Jurkat, Clone E6-1 (cell line): ENCODE measurements around the gene LCT.
A peak's percentile ranks its signal among the peaks of the same experiment; 100 is the strongest.
"Not testable (repeated sequence)": the region's sequence is repeated elsewhere in the genome, so short reads cannot be mapped to it uniquely, and the experiment has no call there.

ENCODE experiments used
- DNase-seq: peaks from one replicate; pipeline ENCODE4 v3.0.0-alpha.2; 2011; ENCODE audit warnings: low read depth, low spot score
- H3K4me3 ChIP-seq: 2 replicates; pipeline ENCODE4 v1.5.1; 2011; ENCODE audit warnings: mild to moderate bottlenecking, low read length, control low read depth, moderate library complexity

LCT gene

DNA sequence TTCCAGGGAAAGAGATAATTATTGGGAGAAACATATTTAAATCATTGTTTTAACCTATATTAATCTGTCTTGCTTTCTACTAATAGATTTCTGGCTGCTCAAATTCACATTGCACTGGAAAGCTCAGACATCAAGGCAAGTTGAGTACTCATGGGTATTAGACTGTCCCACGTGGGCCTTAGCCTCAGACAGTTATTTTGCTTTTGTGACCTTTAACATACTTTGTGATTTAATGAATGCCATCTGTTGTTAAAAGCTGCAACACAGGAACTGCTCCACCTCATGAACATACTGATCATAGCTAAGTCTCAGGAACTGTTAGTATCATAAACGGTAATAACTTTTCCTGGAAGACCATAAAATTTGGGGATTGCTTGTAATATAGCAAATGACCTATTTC lies 2.7 kb upstream of the LCT start:
- DNase-seq: no peak
- H3K4me3 ChIP-seq: no peak overlapping the region

DNA sequence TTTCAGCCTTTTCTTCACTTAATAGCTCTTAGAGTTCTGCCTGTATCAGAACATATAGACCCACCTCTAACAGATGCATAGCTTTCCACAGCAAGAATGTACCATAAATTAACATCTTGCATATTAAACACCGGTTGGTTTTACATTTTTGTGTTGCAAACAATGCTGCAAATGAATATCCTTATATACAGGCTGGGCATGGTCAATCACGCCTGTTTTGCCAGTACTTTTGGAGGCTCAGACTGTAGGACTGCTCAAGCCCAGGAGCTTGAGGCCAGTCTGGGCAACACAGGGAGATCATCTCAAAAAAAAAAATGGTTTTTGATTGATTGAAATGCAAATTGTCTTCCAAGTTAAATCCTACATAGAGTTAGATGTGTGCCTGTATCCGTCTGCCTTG lies 1.5 kb upstream of the LCT start:
- no peak for DNase-seq
- H3K4me3 ChIP-seq: no peak overlapping the region

DNA sequence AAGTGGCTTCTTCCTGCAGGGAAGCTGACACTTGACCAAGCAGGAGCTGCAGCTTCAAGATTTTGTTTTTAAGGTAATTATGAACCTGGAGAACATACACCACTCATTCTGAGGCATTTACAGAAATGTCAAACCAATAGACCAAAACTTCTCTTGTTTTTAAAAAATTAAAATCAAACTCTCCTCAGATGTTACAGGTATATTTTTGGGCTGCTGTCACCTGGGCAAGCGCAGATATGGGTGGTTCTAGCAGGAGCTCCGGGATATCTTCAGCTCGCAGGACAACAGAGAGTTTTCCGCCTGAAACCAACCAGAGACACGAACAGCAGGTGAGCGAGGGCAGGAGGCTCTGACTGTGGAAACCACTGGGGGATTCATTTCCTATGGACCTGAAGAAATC lies 4.1 kb downstream of the LCT start:
- no peak overlapping the region for H3K4me3 ChIP-seq
- no peak for DNase-seq

DNA sequence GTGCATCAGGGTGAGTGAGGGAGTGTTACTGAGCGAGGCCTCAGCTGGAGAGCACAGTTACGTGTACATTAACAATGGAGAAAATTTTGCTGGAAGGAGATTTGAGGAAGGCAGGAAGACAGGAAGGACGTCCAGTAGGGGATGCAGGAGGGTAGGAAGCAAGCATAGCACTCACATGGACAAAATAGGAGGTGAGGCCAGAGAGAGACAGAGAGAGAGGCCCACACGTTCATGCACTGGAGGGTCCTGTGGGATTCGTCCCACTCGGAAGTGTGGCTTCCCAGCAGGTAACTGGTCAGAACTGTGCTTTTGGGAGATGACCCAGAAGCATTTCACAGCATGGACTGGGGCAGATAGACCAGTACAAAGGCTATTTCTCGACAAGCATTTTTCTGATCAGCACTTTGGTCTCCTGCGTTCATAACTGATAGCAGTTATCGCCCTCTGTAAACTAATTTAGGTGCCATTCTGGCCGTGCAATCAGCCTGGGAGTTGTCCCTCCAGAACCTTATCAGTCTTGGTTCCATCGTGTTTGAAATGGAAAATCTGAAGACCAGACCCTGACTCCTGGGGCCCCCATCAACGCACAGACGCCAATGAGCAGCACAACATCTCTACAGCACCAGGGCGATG lies 5.7 kb downstream of the LCT start:
- DNase-seq: no peak
- H3K4me3 ChIP-seq: no peak overlapping the region

DNA sequence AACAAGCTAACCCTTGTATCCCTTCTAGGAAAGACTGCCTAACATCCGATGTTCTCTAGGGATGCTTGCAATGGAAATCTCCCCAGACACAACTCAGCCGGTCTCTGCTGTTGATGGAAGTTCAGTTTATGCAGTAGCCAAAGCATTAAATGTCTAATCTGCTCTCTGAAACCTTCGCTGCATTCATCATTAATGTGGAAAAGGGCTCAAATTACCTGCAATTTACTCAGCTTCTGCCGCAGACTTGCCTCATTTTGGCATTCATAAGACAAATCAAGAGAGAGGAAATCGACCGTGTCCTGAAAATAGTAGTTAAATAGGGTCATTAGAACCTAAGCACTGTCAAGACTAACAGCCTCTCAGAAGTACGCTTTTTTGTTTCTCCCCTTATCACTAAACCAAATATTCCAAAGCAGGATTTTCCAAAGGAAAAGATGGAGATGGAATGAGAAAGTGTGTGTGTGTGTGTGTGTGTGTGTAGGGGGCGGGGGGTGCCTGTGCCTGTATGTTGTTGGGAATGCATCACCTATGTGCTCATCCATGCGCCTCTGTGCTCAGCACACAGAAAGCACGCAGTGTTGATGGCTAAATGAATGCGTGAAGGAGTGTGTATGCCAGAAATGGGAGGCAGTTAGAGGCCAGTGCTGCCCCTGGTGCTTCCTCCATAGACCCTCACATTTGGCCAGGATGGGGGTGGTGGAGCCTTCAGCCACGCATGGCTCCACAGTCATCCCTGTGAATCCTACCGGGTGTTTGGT lies 7.4 kb downstream of the LCT start:
- H3K4me3 ChIP-seq: no peak overlapping the region
- no peak for DNase-seq

DNA sequence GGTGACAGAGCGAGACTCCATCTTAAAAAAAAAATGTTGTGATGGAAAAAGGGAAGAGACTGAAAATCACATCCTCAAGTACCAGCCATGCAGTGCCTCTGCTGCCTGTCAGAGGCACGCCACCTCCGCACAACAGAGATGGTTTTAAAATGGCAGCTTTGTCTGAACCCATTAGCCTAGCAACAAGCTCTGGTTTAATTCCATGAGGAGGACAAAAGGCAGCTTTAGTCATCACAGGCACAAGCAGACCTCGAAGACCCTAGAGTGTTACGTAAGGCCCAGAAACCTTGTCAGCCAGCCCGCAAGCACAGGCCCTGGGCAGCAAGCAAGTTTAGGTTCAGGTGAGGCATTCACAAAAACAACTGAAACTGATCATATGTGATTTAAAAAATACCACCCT lies 10.4 kb downstream of the LCT start:
- DNase-seq: no peak

DNA sequence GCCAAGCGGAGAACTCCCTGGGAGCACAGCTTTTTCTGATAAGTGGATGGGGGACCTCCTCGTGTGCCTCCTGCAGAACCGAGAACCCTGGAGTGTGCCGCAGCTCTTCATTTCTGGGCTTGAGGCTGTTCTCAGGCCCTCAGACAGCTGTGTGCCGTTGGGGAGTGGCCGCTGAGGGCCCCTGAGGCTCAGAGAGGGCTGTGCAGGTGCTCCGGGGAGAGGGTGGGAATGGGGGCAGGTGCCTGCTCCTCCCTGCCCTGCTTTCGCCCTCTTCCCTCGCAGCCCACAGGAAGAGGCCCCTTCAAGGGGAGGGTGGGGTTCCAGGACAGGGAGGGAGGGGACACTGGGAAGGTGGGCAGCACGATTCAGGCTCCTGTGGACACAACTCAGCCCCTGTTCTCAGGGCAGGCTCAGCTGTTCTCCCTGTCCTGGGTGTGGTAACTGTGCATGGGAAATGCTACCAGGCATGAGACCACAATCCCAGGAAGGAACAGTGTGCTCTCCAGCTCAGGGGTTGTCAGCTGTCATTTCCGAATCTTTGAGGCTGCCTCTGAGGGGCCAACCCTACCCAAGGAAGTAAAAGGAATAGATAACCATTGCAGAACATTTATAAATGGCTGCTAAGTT lies 11.3 kb downstream of the LCT start:
- peak; percentile 86 for DNase-seq
- peak overlapping the region; percentile 47 for H3K4me3 ChIP-seq

More for the DNA sequence above, 10.4 kb downstream of the LCT start:
- no peak overlapping the region for H3K4me3 ChIP-seq

DNA sequence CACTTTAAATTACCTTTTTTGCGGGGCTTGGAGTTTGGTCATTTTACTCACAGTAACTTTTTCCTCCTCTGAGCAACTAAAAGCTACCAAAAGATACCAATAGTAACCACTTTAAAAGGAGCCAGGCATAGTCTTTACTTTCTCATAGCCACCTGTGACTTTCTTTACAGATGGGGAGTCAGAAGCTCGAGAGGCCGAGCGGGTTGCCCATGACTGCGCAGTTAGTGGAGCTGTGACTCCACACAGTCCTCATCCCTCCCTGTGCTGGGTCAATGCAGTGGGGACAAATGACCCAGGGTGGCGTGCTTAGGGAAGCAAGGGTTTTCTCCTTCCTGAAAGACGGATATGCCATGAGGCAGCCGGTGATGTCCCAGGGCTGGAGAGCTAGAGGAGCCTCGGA lies 11.9 kb downstream of the LCT start:
- DNase-seq: peak; percentile 70
- H3K4me3 ChIP-seq: peak overlapping the region; percentile 47

DNA sequence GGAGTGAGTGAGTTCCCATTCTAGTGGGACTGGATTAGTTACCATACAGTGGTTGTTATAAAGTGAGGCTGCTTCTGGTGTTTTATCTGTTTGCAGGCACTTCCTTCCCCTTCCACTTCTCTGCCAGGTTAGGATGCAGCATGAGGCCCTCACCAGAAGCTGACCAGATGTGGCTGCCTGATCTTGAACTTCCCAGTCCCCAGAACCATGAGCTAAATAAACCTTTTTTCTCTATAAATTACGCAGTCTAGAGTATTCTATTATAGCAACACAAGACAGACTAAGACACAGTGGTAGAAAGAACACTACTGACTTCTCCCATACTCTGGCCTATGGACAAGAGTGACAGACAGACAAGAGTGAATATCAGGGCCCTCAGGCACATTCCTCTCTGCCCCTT lies 14.1 kb downstream of the LCT start:
- no peak for DNase-seq
- no peak overlapping the region; the same call in 1 of the 2 replicates for H3K4me3 ChIP-seq

DNA sequence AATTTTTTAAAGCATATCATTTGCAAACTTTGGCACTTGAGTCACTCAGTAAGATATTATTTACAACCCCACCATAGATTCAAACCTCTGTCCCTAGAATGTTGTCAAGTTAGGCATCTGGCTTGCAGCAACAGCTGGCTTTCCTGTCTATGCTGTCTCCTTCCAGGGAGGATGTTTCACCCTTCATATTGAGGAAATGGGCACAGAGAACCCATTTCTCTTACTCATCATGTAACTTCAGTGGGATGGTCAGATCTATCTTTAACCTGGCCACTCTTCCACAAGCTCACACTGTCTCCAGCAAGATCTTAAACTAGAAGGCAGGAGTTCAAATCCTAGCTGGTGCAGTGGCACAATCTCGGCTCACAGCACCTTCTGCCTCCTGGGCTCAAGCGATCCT lies 15.8 kb downstream of the LCT start:
- DNase-seq: no peak
- peak overlapping the region; percentile 56 for H3K4me3 ChIP-seq

DNA sequence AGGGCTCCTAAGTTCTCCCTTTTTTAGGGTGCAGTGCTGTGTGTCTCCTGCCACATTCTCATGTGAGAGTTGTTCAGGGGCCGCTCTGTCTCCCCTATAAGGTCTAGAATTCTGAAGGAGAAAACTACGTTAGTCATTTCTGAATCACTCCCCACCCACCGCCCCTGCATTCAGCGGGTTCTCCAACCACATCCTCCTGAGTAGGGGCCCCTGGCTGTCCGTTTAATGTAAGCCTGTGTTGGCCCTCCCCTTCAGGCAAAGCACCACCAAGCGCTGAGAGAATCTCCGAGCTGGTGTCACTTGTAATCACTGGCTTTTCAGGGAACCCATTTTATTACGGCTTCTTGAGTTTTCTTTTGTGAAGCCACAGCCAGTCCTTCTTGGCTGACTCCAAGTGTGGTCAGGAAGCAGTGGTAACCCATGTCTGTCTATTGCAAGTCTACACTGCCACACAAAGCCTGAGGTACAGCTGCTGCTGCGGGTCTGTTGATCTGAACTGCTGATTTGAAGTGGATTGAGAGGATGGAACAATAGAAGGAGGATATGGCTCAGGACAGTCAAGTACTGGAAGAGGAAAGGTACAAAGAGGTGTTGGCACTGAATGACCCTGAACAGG lies 16.9 kb downstream of the LCT start:
- peak; percentile 95 for DNase-seq
- H3K4me3 ChIP-seq: peak overlapping the region; percentile 56

DNA sequence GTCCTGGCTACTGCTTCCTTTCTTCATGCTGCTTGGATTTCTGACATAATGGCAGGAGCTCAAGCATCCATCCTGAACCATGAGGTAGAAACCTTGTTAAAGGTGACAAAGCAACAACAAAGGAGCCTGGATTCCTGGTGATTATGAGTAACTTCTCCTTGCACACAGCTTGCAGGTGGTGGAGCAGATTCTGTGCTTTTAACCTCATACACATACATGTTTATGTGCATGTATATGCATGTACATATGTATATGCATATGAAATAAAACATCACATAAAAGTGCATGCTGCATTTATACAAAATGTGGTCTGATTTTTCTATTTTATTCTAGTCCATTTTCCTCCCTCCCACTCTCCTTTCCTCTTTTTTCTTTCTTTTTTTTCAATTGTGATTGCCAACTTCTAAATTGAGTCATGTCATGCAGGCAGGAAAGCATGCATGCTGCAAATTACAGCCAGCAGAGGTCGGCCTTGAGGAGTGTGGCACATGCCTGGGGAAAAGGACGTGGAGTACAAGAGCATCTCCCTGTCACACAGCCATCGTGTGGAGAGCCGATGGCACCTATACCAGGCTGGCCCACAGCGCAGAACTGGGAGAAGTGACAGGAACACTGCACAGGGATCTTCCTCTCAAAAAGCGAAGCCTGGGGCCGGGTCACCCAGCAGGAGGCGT lies 17.9 kb downstream of the LCT start:
- H3K4me3 ChIP-seq: no peak overlapping the region
- peak; percentile 83 for DNase-seq

DNA sequence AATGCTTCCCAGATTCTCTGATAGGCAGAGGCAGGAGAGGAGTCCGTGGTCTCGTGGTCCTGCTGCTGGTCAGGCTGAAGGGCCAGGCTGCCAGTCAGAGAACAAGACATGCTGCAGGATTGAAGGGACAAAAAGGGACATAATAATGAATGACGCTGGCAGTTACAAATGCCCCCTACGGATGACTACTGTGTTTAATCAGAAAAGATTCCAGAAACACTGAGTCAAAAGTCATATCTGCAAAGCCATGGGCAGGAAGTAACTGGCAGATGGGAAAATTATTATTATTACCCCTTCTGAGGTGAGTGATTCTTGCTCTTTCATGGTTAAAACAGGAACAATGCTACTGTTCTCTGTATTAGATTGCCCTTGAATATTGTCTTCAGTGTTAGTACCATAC lies 19.0 kb downstream of the LCT start:
- no peak overlapping the region for H3K4me3 ChIP-seq
- no peak for DNase-seq

DNA sequence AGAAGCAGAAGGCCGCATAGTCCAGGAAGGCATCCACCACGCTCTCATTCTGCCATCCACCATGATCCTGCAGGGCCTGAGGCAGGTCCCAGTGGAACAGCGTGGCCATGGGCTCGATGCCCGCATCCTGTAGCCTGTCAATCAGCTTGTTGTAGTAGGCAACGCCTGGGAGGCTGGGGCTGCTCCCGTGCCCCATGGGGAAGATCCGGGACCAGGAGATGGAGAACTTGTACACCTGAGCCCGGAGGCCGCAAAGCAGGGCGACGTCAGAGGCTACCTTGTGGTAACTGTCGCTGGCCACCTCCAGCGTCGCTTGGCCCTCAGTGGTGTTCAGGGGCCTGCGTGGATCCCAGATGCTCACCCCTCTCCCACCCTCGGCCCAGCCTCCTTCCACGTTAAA lies 19.5 kb downstream of the LCT start:
- DNase-seq: no peak

DNA sequence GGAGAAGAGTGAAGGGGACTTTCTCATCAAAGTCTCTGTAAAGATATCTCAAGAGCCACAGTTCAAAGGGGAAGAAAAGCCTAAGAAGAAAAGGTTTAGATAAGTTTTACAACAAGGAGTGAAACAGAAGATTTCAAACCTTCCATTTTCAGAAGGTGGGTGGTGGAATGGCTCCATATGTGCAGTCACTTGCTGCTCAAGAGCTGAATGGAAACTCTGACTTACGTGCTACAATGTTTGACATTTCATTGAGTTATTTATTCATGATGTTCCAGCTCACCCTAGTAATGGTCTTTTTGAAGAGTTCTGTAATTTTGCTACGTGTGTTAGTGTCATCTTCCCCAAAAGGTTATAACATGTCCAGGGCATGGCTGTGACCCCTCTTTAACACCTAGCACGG lies 21.7 kb downstream of the LCT start:
- no peak for DNase-seq
- H3K4me3 ChIP-seq: no peak overlapping the region

More for the DNA sequence above, 19.5 kb downstream of the LCT start:
- H3K4me3 ChIP-seq: no peak overlapping the region

DNA sequence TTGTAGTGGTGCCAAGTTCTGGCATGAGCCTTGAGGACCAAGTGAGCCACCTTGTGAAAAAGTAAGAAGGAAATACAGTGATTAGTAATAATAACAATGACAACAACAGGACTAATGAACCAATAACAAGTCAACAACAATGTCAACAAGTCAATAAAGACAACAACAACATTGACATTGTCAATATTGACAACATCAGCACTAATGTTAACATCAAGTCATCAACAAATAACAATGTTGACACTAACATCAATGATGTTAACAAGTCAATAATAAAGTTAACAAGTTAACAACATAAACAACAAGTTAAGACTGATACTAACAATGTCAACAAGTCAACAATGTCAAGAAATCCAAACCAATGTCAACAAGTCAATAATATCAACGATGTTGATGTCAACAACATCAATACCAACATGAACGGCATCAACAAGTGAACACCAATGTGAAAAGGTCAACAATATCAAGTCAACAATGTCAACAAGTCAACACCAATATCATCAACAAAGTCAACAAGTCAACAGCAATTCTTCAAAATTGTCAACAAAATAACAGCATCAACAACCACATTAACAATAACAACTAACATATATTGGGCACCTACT lies 24.0 kb downstream of the LCT start:
- DNase-seq: no peak

DNA sequence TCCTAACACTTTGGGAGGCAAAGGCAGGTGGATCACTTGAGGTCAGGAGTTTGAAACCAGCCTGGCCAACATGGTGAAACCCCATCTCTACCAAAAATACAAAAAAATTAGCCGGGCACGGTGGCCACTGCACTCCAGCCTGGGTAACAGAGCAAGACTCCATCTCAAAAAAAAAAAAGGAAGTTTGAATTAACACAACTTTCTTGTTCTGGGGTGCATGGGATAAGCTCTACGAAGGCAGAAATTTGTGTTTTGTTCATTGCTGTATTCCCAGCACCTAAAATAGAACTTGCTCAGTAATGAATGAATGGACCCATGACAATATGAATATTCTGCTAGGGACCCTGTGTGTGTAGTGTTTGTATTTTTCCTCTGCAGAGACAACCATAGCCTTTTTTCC lies 29.1 kb downstream of the LCT start:
- not testable (repeated sequence) for DNase-seq, H3K4me3 ChIP-seq

More for the DNA sequence above, 24.0 kb downstream of the LCT start:
- no peak overlapping the region for H3K4me3 ChIP-seq

DNA sequence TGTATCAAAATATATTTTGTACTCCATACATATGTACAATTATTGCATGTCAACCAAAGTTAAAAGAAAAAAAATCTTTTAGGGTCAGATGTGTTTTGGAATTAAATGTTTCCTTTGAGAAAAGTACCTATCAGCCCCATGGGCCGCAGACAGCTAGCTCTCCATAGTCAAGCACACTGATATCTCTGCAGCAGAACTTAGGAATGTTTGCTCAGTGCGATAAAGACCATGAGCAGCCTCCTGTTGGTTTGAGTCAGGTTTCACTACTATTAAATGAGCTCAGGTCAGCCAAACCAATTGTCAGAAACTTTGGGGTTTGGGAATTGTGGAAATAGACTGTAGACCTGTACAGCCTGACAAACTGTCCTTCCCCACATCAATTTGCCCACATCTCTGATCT lies 33.7 kb downstream of the LCT start:
- DNase-seq: no peak

DNA sequence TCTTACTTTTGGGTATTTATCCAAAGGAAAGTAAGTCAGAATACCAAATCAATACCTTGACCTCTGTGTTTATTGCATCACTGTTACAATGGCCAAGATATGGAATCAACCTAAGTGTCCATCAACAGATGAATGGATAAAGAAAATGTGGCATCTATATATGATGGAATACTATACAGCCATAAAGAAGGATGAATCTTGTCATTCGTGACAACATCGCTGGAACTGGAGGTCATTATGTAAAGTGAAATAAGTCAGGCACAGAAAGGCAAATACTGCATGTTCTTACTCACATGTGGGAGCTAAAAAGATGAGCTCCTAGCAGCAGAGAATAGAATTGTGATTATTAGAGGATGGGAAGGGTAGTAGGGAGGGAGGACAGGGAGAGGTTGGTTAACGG lies 34.6 kb downstream of the LCT start:
- H3K4me3 ChIP-seq: no peak overlapping the region
- no peak for DNase-seq

More for the DNA sequence above, 33.7 kb downstream of the LCT start:
- no peak overlapping the region for H3K4me3 ChIP-seq
